A673 (cell line): ENCODE data around the gene MAT2B. TPM values are rescaled to one million over a fixed set of nuclear protein-coding genes. Genes with fewer than 3 reads are reported as not detected.
"Not testable (repeated sequence)": the region's sequence is repeated elsewhere in the genome, so short reads cannot be mapped to it uniquely, and the experiment has no call there.

Experiments used
- BruUV-seq: library from RNA; stranded (reverse); fragments of 400-500 nt; replicated peaks from 2 replicates; lab custom pipeline; 2021; lab: Mats Ljungman, UMichigan
- CTCF ChIA-PET: fragments of 300-600 bp; sonication (Branson Sonifier 250); formaldehyde crosslinking; loops from one replicate; lab custom pipeline; 2022; ENCODE audit warnings: antibody characterized with exemption; lab: Charles Lee
- POLR2A ChIA-PET: fragments of 300-600 bp; sonication (Branson Sonifier 250); formaldehyde crosslinking; loops from one replicate; lab custom pipeline; 2022; ENCODE audit warnings: antibody characterized with exemption; ENCODE audit not compliant: low non-redundant PET; lab: Charles Lee
- DNase-seq: peaks from one replicate; pipeline ENCODE4 v3.0.0-alpha.2; 2015; ENCODE audit warnings: low spot score
- H3K27ac ChIP-seq: fragments of 200-600 bp; sonication (generic); 2 replicates; pipeline ENCODE4 v1.5.1; 2016; ENCODE audit warnings: mixed run types, low read depth, mild to moderate bottlenecking, mixed read lengths, antibody characterized with exemption, low read length; ENCODE audit not compliant: poor library complexity, severe bottlenecking
- H3K27me3 ChIP-seq: fragments of 200-600 bp; sonication (generic); replicated peaks from 2 replicates; pipeline ENCODE4 v1.6.1; 2017; ENCODE audit warnings: mixed run types, low read depth, mild to moderate bottlenecking, mixed read lengths, antibody characterized with exemption, low read length; ENCODE audit not compliant: insufficient read depth, poor library complexity
- H3K36me3 ChIP-seq: fragments of 200-600 bp; sonication (generic); 2 replicates; pipeline ENCODE4 v1.6.1; 2016; ENCODE audit warnings: mixed run types, mild to moderate bottlenecking, mixed read lengths, antibody characterized with exemption, low read length; ENCODE audit not compliant: insufficient read depth, poor library complexity, severe bottlenecking
- H3K4me1 ChIP-seq: fragments of 200-600 bp; sonication (generic); 2 replicates; pipeline ENCODE4 v1.6.1; 2017; ENCODE audit warnings: mixed run types, mild to moderate bottlenecking, mixed read lengths, antibody characterized with exemption, low read length; ENCODE audit not compliant: insufficient read depth, poor library complexity, severe bottlenecking
- H3K4me3 ChIP-seq: fragments of 200-600 bp; sonication (generic); 2 replicates; pipeline ENCODE4 v1.5.1; 2016; ENCODE audit warnings: low read depth, mixed run types, mild to moderate bottlenecking, mixed read lengths, low read length; ENCODE audit not compliant: poor library complexity, severe bottlenecking
- H3K9me3 ChIP-seq: fragments of 200-600 bp; sonication (generic); 2 replicates; pipeline ENCODE4 v1.6.1; 2016; ENCODE audit warnings: mixed run types, low read depth, mild to moderate bottlenecking, mixed read lengths, antibody characterized with exemption, low read length; ENCODE audit not compliant: poor library complexity, severe bottlenecking
- EZH2 ChIP-seq: fragments of 200-600 bp; sonication (generic); IDR thresholded peaks from 2 replicates; pipeline ENCODE4 v1.6.1; 2017; ENCODE audit warnings: borderline replicate concordance, low read depth, mild to moderate bottlenecking, mixed read lengths, antibody characterized with exemption, low read length; ENCODE audit not compliant: poor library complexity, severe bottlenecking
- intact Hi-C: fragments of 100-400 bp; cut with micrococcal nuclease; formaldehyde crosslinking; loops from one replicate; pipeline ENCODE4 v1.10.0; 2022; ENCODE audit not compliant: unreplicated experiment
- total RNA-seq: library from RNA; stranded (reverse); gene quantifications from 2 replicates; pipeline ENCODE4 v1.2.3, GENCODE V29; 2021
- TF ChIP-seq, protein P1 (sequence below): fragments of 300-800, 200-600 bp; sonication (generic); conservative IDR thresholded peaks from 2 replicates; pipeline ENCODE4 v1.5.1; 2017; ENCODE audit warnings: low read depth, mild to moderate bottlenecking, antibody characterized with exemption, low read length, moderate library complexity, mixed read lengths

The MAT2B gene
- total RNA-seq, 1 experiment from 2014 or later, result 49.9 TPM

DNA sequence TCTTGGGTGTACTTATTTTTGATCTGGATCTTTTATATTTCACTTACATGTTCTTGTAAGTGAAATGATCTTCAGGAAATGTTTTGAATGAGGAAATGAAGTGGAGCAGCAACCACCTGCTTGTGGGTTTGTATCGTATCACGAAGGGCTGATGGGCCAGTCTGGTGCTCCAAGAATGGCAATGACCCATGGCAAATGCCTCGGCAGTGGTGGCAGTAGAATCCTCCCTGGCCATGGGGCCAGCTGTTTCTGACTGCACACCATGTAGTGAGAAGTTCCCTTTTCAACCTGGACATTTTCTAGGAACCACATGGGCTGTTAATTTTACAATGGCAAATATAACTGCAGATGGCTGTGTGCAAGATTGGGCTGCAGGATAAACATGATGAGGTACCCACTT lies 29.9 kb downstream of the MAT2B start:
- H3K4me1 ChIP-seq, result no peaks in the 10 kb centered on the region
- no peak for DNase-seq
- no peak overlapping the region for H3K27ac ChIP-seq
- CTCF ChIA-PET, result no interaction called here
- no peaks in the 10 kb centered on the region for H3K27me3 ChIP-seq
- intact Hi-C loops, result no loop called here
- TF ChIP-seq, protein P1, sequence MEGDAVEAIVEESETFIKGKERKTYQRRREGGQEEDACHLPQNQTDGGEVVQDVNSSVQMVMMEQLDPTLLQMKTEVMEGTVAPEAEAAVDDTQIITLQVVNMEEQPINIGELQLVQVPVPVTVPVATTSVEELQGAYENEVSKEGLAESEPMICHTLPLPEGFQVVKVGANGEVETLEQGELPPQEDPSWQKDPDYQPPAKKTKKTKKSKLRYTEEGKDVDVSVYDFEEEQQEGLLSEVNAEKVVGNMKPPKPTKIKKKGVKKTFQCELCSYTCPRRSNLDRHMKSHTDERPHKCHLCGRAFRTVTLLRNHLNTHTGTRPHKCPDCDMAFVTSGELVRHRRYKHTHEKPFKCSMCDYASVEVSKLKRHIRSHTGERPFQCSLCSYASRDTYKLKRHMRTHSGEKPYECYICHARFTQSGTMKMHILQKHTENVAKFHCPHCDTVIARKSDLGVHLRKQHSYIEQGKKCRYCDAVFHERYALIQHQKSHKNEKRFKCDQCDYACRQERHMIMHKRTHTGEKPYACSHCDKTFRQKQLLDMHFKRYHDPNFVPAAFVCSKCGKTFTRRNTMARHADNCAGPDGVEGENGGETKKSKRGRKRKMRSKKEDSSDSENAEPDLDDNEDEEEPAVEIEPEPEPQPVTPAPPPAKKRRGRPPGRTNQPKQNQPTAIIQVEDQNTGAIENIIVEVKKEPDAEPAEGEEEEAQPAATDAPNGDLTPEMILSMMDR, result no peak
- TF ChIP-seq EZH2, result no peak
- BruUV-seq, result no TSS peak
- H3K4me3 ChIP-seq, result no peak overlapping the region
- POLR2A ChIA-PET, result no interaction called here
- H3K36me3 ChIP-seq, result no peaks in the 10 kb centered on the region
- no peaks in the 10 kb centered on the region for H3K9me3 ChIP-seq

DNA sequence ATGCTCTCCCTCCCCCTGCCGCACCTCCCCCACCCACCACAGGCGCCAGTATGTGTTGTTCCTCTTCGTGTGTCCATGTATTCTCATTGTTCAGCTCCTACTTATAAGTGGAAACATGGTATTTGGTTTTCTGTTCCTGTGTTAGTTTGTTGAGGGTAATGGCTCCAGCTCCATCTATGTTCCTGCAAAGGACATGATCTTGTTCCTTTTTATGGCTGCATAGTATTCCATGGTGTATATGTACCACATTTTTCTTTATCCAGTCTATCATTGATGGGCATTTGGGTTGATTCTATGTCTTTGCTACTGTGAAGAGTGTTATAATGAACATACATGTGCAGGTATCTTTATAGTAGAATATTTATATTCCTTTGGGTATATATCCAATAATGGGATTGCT lies 31.0 kb downstream of the MAT2B start:
- intact Hi-C loops, DNase-seq, H3K4me1 ChIP-seq, H3K27ac ChIP-seq, POLR2A ChIA-PET, BruUV-seq, H3K9me3 ChIP-seq, CTCF ChIA-PET, H3K4me3 ChIP-seq, H3K36me3 ChIP-seq, H3K27me3 ChIP-seq: not testable (repeated sequence)

DNA sequence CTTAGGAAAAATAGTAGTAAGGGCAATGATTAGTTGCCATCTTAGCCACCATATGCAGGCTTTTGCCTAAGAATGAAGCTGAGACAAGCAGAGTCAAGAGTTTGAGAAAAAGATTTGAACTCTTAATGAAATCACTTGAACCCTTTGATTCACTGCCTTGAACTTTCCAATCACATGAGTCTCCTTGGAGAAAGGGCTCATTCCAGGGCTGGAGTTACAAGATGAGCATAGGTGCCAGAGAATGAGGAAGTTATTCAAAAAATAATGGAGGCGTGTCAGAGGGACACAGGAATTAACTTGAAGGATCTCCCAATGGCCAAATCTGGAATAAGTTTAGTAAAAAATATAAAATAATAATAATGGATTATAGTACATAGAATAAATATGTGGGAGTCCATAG lies 35.3 kb downstream of the MAT2B start:
- BruUV-seq, result no TSS peak
- intact Hi-C loops, result no loop called here
- ChIA-PET POLR2A (no interaction called here), CTCF (no interaction called here)
- no peaks in the 10 kb centered on the region for H3K36me3 ChIP-seq
- DNase-seq, result no peak
- no peak overlapping the region for H3K4me3 ChIP-seq
- no peaks in the 10 kb centered on the region for H3K4me1 ChIP-seq
- H3K27me3 ChIP-seq, result peaks cover 14% of the 10 kb centered on the region
- TF ChIP-seq, protein P1, result no peak
- no peak for TF ChIP-seq EZH2
- H3K27ac ChIP-seq, result no peak overlapping the region
- H3K9me3 ChIP-seq, result no peaks in the 10 kb centered on the region

GRCh38 chr5:163542771-163543170 lies 37.4 kb downstream of the MAT2B start:
- no peak for DNase-seq
- ChIA-PET CTCF (interaction anchor here (0.6 kb wide), 1 partner anchor 15 kb away, joined by 3 read pairs; no protein-coding TSS in a partner anchor), POLR2A (no interaction called here)
- intact Hi-C loops, result no loop called here
- no peaks in the 10 kb centered on the region for H3K9me3 ChIP-seq
- BruUV-seq, result no TSS peak
- H3K27me3 ChIP-seq, result peaks cover 14% of the 10 kb centered on the region
- H3K36me3 ChIP-seq, result no peaks in the 10 kb centered on the region
- no peak overlapping the region for H3K4me3 ChIP-seq
- no peaks in the 10 kb centered on the region for H3K4me1 ChIP-seq
- no peak for TF ChIP-seq EZH2
- TF ChIP-seq, protein P1, result no peak
- no peak overlapping the region for H3K27ac ChIP-seq
